GM20431 (cell line): Measurements from ENCODE around the gene UFL1.
"Not testable (repeated sequence)": the region's sequence is repeated elsewhere in the genome, so short reads cannot be mapped to it uniquely, and the experiment has no call there.

Experiments
- in situ Hi-C: fragments of 300-500 bp; cut with MseI, MboI; formaldehyde crosslinking; loops from one replicate; pipeline ENCODE4 v1.15.0; 2020; ENCODE audit warnings: low sequenced_read_pairs; ENCODE audit not compliant: unreplicated experiment

The UFL1 gene

GRCh38 chr6:96521644-96522464 is at the start of gene UFL1:
UFL1 (plus strand) TSS chr6:96521806; CDS start chr6:96521874, 68 bp downstream.
- in situ Hi-C loops = no loop called here

- in situ Hi-C loops = not testable (repeated sequence)
Measured at GRCh38 chr6:96472291-96472690, 49.3 kb upstream of the UFL1 start.

GRCh38 chr6:96478695-96479094 is 42.9 kb upstream of the UFL1 start:
- in situ Hi-C loops = no loop called here

GRCh38 chr6:96491926-96492325 is 29.7 kb upstream of the UFL1 start:
- in situ Hi-C loops = no loop called here

- in situ Hi-C loops = no loop called here
Measured at GRCh38 chr6:96499781-96500180, 21.8 kb upstream of the UFL1 start.

GRCh38 chr6:96502915-96503314 is 18.7 kb upstream of the UFL1 start:
- in situ Hi-C loops = no loop called here

- in situ Hi-C loops = no loop called here
Measured at GRCh38 chr6:96505363-96505762, 16.2 kb upstream of the UFL1 start.

- in situ Hi-C loops = no loop called here
Measured at GRCh38 chr6:96509281-96509680, 12.3 kb upstream of the UFL1 start.

GRCh38 chr6:96520171-96521115 is 1.2 kb upstream of the UFL1 start:
- in situ Hi-C loops = no loop called here

- in situ Hi-C loops = no loop called here
Measured at GRCh38 chr6:96521306-96521643, 331 bp upstream of the UFL1 start.

GRCh38 chr6:96522465-96523009 is 931 bp downstream of the UFL1 start:
- in situ Hi-C loops = no loop called here

- in situ Hi-C loops = loop anchor here (25.0 kb wide), 1 partner anchor 534 kb away; no protein-coding TSS in a partner anchor
Measured at GRCh38 chr6:96528193-96528592, 6.6 kb downstream of the UFL1 start.

GRCh38 chr6:96532399-96532798 is 10.8 kb downstream of the UFL1 start:
- in situ Hi-C loops = loop anchor here (25.0 kb wide), 1 partner anchor 530 kb away; no protein-coding TSS in a partner anchor

GRCh38 chr6:96537726-96538125 is 16.1 kb downstream of the UFL1 start:
- in situ Hi-C loops = loop anchor here (25.0 kb wide), 1 partner anchor 525 kb away; no protein-coding TSS in a partner anchor

- in situ Hi-C loops = loop anchor here (25.0 kb wide), 1 partner anchor 520 kb away; no protein-coding TSS in a partner anchor
Measured at GRCh38 chr6:96542702-96543101, 21.1 kb downstream of the UFL1 start.

- in situ Hi-C loops = loop anchor here (25.0 kb wide), 1 partner anchor 516 kb away; no protein-coding TSS in a partner anchor
Measured at GRCh38 chr6:96545882-96546281, 24.3 kb downstream of the UFL1 start.

- in situ Hi-C loops = loop anchor here (25.0 kb wide), 1 partner anchor 515 kb away; no protein-coding TSS in a partner anchor
Measured at GRCh38 chr6:96547654-96548053, 26.0 kb downstream of the UFL1 start.

- in situ Hi-C loops = no loop called here
Measured at GRCh38 chr6:96554558-96554957, 33.0 kb downstream of the UFL1 start.

GRCh38 chr6:96559740-96560139 is 38.1 kb downstream of the UFL1 start:
- in situ Hi-C loops = not testable (repeated sequence)

- in situ Hi-C loops = no loop called here
Measured at GRCh38 chr6:96562886-96563285, 41.3 kb downstream of the UFL1 start, which contains the start of gene FHL5. FHL5 (plus strand) TSS chr6:96563128; CDS start chr6:96603614, 40,486 bp downstream.
